GM19463 (cell line): ENCODE data around the gene MIDN.

Experiments
- ATAC-seq: cut with Tn5 transposase; IDR thresholded peaks from one replicate; pipeline ENCODE4 v1.9.1; 2021; ENCODE audit warnings: mild to moderate bottlenecking, moderate library complexity; ENCODE audit not compliant: unreplicated experiment

Gene MIDN

GRCh38 chr19:1268226-1269064 lies 20.1 kb downstream of the MIDN start:
- no peak for ATAC-seq

GRCh38 chr19:1269065-1269477 lies 20.7 kb downstream of the MIDN start, which contains the start of gene CIRBP:
CIRBP (plus strand) TSS chr19:1269332; CDS start chr19:1270934, 1,602 bp downstream.
- peak; percentile 61 for ATAC-seq

- peak; percentile 22 for ATAC-seq
Measured at GRCh38 chr19:1269478-1270212, 21.3 kb downstream of the MIDN start.

GRCh38 chr19:1270213-1270853 lies 21.9 kb downstream of the MIDN start:
- ATAC-seq: no peak

GRCh38 chr19:1270854-1271527 lies 22.6 kb downstream of the MIDN start:
- ATAC-seq: no peak

- ATAC-seq: no peak
Measured at GRCh38 chr19:1271528-1272422, 23.4 kb downstream of the MIDN start.

- ATAC-seq: no peak
Measured at GRCh38 chr19:1272423-1273262, 24.3 kb downstream of the MIDN start.

GRCh38 chr19:1273263-1274041 lies 25.1 kb downstream of the MIDN start:
- ATAC-seq: no peak

- ATAC-seq: no peak
Measured at GRCh38 chr19:1274081-1274851, 25.9 kb downstream of the MIDN start.

GRCh38 chr19:1274852-1275259 lies 26.5 kb downstream of the MIDN start:
- ATAC-seq: no peak

GRCh38 chr19:1275260-1275975 lies 27.0 kb downstream of the MIDN start, which contains the start of gene FAM174C:
FAM174C (plus strand) TSS chr19:1275530; CDS start chr19:1275550, 20 bp downstream.
- peak; percentile 80 for ATAC-seq

GRCh38 chr19:1275976-1276627 lies 27.7 kb downstream of the MIDN start:
- no peak for ATAC-seq

GRCh38 chr19:1276628-1277022 lies 28.2 kb downstream of the MIDN start:
- ATAC-seq: no peak

- ATAC-seq: no peak
Measured at GRCh38 chr19:1277061-1277460, 28.7 kb downstream of the MIDN start.

- no peak for ATAC-seq
Measured at GRCh38 chr19:1278074-1278473, 29.7 kb downstream of the MIDN start.
